DMS 273 (cell line): Measurements from ENCODE around the gene CORO6.

Experiments
- DNase-seq: peaks from one replicate; lab custom pipeline; 2025; ENCODE audit not compliant: unreplicated experiment; lab: John Stamatoyannopoulos, UW

CORO6 gene

DNA sequence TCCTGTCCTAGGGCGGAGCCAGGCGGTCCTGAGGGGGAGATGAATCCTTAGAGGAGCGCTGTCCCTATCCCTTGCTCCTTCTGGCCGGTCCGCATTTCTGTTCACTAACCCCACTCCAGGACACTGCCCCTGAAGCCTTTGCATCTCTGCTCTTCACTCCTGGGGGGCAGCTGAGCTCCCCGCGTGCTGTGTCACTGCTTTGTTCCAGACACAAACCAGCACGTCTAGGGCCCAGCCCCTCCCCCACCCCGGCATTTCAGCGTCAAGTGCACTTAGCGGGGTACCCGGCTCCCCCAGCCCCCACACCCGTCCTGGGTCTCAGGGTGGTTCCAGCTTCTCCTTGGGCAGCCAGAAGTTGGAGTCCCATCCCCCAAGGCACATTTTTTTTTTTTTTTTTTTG, 8.9 kb downstream of the CORO6 start:
- DNase-seq, result no peak

DNA sequence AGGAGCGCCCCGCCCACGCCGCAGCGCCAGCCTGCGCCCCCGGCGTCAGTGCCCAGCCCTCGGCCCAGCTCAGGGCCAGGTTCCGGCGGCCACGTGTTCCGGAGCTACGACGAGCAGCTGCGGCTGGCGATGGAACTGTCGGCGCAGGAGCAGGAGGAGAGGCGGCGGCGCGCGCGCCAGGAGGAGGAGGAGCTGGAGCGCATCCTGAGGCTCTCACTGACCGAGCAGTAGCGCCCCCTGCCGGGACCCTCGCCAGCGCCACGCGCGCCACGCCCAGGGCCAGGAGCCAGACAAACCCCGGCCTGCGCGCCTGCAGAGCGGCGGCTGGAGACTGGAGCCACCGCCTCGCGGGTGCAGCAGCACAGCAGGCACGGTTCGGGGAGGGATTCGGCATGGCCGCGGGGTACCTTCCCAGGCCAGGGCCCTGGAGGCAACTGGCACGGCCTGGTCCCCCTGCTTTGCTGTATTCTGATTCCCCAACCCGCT, 9.3 kb downstream of the CORO6 start:
- DNase-seq, result no peak

DNA sequence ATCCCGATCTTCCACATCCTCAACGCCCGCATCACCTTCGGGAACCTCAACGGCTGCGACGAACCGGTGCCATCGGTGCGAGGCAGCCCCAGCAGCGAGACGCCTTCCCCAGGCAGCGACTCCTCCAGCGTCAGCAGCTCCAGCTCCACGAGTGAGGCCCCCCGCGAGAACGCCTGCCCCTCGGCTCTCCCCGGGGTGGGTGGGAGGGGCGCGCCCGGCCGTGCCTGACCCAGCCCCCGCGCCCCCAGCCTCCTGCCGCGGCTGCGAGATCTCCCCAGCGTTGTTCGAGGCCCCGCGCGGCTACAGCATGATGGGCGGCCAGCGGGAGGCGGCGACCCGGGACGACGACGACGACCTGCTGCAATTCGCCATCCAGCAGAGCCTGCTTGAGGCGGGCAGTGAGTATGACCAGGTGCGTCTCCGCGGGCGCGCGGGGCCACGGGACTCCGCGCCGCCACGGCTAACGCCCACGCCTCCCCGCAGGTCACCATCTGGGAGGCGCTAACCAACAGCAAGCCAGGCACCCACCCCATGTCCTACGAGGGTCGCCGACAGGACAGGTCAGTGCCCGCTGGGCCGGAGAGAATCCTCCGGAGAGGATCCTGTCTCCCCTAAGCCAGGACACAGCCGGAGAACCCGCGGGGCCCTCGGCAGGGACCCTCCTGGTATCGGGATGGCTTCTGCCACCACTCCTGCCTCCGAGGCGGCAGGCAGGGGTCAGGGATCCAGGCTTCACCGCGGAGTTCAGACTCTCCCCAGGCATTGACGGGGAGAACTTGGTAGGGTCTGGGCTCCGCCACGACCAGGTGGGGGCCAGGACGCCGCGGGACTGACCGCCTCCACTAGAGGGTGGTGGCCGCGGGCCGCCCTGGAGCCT, 10.1 kb downstream of the CORO6 start:
- no peak for DNase-seq

DNA sequence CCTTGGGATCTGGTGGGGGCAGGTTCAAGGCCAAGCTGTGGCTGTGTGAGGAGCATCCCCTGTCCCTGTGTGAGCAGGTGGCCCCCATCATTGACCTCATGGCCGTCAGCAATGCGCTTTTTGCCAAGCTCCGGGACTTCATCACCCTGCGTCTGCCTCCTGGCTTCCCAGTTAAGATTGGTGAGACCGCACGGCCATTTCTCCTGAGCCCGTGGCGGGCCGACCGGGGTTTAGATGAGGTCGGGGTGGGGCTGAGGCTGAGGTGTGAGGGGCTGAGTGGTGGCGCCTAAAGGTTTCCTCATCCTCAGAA, 10.7 kb downstream of the CORO6 start:
- DNase-seq, result no peak

DNA sequence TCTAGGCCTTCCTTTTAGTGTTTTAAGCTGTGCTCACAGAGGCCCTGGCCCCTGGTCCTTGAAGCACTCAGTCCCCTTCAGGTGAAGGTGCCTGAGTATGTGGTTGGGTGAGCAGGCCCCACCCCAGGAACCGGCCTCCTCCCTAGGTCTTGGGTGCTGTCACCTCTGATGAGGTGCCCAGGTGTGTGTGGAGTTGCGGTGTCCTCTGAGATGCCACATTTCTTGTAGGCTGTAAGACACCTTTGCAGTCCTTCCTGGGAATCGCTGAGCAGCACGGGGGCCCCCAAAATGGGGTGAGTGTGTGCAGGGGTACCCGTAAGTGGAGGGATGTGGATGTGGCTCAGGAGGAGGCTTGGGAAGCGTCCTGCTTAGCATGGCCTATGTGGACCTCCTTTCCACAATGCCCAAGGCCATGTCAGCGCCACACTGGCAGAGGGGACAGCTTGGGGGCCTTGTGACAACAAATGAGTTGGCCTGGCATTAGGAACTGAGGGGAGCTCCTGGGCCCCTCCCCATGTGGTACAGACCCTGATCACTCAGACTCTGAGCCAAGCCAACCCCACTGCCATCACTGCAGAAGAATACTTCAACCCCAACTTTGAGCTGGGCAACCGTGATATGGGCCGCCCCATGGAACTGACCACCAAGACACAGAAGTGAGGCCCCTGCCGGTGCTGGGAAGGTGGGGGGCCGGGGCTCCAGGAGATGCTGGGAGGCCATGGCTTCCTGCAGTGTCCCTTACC, 11.2 kb downstream of the CORO6 start:
- no peak for DNase-seq

DNA sequence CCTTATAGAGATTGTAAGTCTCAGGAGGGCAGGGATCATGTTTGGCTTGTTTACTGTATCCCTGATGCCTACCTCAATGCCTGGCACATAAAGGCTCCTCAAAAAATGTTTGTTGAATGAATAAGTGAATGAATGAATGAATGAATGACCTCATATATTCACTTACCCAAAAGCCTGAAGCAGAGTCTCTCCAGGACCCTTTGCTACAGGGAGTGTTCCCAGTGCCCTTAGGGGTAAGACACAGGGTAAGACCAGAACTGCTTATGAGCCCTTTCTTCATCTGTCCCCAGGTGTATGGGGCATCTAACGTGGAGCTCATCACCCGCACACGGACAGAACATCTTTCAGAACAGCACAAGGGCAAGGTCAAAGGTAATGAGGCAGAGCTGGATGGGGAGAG, 12.3 kb downstream of the CORO6 start:
- no peak for DNase-seq

DNA sequence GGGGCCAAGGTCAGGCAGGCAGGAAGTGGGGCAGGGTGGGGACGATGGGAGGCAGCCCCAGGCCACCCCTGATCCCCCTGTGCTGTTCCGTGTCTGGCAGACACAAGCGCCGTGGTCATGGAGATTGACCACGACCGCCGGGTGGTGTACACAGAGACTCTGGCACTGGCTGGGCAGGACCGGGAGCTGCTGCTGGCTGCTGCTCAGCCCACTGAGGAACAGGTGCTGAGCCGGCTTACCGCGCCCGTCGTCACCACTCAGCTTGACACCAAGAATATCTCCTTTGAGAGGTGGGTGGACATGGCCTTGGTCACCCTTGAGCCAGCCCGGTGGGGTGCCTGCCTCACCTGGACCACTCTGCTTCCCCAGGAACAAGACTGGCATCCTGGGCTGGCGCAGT, 13.7 kb downstream of the CORO6 start:
- no peak for DNase-seq

DNA sequence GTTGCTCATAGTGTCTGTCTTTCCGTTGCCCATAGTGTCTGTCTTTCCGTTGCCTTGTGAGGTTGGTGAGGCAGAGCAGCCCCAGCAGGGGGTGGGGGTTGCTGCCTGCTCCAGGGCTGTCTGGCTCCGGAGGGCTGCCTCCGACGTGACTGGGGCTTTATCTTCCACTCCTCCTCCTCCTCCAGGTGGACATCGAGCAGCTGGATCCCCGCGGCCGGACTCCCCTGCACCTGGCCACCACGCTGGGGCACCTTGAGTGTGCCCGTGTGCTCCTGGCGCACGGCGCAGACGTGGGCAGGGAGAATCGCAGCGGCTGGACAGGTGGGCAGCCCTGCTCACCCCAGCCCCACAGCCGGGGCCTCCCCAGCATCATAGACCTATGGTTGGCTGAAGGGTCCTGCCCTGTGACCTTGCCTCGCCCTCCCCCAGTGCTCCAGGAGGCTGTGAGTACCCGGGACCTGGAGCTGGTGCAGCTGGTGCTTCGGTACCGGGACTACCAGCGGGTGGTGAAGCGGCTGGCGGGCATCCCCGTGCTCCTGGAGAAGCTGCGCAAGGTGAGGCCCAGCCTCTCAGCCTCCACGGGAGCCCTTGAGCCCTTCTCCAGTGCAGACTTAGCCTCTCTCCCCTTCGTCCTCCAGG, 15.0 kb downstream of the CORO6 start:
- DNase-seq, result no peak

DNA sequence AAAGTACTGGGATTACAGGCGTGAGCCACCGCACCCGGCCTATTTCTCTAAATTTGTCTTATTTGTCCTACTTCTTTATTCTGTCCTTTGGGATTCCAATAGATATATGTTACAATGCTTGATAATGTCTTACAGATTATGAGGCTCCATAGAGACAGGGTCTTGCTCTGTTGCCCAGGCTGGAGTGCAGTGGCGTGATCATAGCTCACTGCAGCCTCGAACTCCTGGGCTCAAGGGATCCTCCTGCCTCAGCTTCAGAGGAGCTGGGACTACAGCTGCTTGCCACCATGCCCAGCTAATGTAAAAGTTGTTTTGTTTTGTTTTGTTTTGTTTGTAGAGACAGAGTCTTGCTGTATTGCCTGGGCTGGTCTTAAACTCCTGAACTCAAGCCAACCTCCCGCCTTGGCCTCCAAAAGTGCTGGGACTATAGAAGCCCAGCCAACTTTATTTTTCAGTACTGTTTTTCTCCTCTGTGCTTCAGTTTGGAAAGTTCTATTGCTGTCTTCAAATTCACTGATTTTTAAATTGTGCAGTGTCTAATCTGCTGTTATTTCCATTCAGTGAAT, 19.5 kb downstream of the CORO6 start:
- no peak for DNase-seq

DNA sequence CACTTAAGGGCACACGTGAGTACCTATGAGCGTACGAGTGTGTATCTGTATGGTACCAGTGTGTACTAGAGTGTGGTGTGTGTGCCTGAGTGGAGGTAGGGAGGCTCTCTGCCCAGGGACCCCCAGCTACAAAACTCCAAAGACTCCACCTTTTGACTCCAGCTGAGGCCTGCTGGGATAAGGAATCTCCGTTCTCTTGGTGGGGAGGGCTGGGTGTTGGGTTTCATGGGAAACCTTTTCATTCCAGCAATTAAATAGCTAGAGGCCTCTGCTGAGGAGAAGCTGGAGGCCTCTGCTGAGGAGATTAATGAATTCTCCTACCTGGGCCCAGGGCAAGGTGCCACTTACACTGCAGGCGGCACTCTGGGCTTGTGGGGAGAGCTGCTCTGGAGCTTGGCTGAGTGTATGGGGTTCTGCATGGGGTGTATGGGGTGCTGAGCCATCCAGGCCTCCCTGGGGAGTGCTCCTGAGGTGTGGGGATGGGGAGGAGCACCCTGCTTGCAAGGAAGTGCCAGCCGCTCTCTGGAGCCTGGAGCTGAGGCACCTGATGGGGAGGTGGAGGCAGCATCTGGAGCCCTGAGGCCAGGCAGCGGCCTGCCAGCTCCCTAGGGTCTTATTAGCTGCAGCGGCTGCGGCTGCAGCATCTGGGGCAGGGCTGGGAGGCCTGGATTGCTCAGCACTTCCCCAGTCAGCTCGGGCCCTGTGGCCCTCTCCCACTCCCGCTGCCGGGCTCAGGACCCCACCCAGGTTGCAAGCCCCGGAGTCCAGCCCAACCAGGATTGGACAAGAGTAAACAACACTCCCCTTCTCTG, 25.1 kb downstream of the CORO6 start:
- peak; percentile 90 for DNase-seq

DNA sequence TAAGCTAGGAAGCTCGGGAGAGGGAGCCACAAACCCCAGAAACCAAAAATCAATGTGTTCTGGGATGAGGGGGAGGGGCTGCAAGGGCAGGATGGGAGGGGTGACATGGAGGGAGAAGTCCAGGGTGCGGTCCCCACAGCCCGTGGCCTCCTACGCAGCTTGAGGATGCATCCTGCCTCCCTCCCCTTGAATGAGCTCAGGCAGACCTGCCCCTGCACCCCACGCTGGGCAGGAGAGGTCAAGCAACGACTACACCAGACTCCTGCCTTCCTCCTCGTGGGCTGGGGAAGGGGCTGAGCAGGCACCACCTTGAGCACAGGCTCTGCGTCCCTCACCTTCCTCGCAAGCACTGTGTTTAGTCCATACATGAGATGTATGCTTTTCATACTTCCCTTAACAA, 25.9 kb downstream of the CORO6 start:
- no peak for DNase-seq

DNA sequence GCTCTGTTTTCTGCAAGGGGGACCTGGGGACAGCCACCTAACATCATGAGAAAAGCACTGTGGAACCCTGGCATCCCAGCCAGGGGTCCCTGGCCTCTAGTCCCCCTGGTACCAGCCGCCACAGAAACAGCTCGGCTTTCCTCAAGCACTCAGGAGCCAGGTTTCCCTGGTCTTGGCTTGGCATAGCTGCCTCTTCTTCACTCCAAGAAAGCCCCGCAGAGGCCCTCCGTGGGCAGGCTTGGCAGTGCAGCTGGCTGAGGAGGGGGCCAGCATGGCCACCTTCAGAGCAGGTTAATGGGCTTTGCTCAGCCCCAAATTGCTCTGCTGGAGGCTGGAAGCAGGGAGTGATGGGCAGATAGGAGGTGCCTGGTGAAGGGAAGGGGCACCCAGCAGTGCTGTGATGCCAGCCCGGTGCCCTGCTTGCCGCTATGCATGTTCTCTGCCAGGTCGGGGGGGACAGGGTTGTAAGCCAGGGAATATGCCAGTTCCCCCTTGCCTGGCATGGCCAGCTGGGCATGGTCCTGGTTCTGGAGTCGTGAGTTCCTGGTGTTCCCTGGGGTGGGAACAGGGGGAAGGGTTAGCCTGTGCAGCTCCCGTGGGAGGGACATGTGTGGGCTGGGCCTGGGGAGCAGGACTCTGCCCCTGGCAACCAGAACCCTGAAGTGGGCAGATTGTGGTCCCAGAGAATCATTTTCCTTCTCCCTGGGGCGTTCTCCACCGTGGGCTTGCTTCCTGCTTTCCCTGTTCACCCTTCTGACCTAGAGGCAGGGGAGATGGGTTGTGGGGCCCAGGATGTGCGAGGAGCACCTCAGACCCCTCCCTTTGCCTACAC, 26.6 kb downstream of the CORO6 start:
- DNase-seq, result peak; percentile 52

DNA sequence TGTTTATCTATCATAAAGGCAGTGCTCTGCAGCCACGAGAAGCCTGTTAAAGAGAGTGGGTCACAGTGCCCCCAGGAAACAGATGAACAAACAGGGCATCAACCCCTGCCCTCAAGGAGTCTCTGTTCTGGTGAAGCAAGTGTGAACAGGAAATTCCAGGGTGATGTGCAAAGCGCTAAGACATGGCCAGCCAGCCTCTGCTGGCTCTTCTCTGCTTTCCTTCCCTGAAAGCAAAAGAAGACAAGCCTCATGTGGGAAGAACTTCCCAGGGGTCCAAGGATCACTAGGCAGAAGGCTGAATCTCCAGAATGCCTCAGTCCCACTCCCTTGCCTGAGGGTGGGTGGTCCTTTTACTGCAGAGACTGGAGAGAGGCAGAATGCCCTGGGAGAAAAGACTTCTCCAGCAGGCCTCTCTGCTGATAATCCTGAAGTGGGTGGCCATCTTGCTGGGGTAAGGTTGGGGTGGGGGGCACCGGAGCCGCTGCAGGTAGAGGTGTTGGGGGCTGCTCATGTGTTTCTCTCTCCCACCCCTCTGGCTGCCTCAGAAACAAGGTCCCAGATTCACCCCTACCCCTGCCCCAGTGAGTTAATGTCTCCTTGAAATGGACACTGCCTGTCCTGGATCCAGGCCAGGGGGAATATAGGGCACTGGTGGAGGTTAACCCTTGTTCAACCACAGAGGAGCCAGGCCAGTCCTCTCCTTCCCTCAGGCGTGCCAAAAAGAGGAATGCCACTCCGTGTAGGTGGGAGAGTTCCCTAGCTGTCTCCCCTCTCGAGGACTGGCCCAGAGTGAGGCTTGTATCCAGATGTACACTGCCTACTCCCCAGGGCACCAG, 27.4 kb downstream of the CORO6 start:
- no peak for DNase-seq

DNA sequence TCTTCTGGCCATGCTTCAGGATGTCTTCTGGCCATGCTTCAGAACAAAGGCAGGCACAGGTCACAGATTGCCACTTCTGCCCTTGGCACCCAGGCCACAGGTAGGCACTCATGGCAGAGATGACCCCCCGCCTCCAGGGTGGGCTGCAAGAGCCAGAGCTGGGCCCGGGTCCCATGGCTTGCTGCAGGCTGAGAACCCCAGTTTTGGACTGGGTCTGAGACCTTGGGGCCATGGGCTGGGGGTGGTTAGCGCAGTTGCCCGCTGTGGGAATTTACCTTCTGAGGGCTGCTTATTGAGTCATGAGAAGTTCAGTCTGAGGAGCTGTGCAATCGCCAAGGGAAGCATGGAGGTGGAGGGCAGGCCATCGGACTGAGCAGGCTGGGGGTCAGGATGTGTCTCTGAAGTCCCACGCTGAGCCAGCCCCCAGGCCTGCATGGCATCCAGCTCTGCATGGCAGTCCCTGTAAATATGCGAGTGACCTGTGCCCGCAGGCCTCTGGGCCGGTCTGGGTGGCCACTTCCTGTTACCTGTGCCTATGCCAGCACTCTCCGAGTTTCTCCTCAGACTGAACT, 28.1 kb downstream of the CORO6 start:
- no peak for DNase-seq

DNA sequence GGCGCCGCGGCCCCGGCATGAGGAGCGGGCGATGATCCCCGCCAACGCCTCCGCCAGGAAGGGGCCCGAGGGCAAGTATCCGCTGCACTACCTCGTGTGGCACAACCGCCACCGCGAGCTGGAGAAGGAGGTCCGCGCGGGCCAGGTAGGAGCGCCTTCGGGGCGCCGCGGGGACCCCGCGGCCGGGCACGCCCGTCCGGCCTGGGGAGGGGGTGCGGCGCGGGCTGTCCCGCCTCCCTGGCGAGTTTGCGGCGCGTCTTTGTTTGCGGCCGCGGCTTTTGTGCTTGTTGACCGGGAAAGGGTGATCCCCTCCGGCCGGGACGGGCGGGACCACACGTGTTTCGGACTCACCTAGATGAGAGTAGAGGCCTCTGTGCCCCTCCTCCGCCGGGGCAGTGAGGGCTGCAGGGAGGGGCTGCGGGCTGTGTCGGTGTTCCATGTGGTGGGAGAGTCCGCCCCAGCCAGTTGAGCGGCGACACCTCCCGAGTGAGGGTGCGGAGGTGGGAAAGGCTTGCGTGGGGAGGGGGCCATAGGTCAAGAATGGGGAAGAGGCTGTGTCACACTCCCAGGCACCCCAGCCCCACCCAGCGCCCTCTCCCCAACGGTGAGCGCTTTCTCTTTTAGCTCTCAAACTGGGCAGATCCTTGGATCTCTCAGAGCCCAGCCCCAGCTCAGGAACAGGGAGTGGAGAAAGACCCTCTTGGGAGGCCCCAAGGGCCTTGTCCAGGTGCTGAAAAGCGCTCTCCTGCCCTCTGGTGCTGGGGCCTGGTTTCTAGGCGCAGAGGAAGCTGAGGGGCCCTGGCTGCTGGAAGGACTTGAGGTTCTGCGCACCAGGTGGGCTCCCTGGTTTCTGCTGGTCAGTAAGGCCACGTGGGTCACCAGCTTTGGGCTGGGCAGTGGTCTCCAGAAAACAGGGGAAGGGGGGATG, 28.9 kb downstream of the CORO6 start:
- DNase-seq, result peak; percentile 76

DNA sequence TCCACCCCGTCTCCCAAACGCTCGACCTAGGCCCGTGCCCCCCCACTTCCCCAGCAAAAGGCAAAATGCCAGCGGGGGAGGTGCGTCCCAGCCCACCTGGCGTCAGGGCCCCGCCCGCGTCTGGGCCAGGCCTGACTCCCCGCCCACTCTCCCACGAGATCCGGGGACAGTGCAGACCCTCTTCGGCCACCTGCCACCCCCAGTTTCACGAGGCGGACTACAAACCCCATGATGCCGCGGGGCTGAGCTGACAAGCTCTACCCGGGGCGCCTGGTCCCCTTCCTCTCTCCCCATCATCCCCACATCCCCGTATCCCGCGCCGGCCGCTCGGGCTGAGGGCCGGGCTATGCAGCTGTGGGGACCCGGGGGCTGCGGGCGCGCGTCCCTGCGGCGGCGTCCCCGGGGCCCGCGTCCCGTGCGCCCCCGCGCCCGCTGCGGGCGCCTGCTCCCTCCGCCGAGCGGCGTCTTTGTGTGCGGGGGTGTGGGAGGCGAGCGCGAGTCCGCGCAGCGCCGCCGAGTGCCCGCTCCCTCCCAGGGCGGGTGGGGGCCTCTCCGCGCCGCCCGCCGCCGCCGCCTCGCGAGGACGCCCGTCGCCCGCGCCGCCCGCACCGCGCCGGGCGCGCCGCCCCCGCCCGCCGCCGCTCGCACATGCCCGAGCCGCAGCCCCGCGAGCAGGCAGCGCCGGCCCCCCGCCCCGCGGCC, 29.7 kb downstream of the CORO6 start, which contains the start of gene ANKRD13B:
Gene ANKRD13B, plus strand, starts transcription at position 283 of the 702 bp plus-strand sequence. CDS start 490 bp downstream, outside the sequence.
- peak; percentile 92 for DNase-seq
